ENCODE data around the gene DHRSX.

GRCh38 chrX:2427737-2428136, 73.0 kb downstream of the DHRSX start:
- no peak for TF ChIP-seq POLR2A (IDR thresholded peaks at IDR 0.05)
- no peak for TF ChIP-seq CTCF (IDR thresholded peaks at IDR 0.05)

Measured in heart left ventricle (tissue), 13 donors.